ENCODE data around the gene ZNF219. TPM values are rescaled to one million over a fixed set of nuclear protein-coding genes. Genes with fewer than 3 reads are reported as not detected.

Gene ZNF219
- total and polyA plus RNA-seq, 10 of the 15 experiments (the other 5 are each of a cell fraction or from before 2014, with no cell fraction given) = 0.16 to 6.4 (median 1.9) TPM

DNA sequence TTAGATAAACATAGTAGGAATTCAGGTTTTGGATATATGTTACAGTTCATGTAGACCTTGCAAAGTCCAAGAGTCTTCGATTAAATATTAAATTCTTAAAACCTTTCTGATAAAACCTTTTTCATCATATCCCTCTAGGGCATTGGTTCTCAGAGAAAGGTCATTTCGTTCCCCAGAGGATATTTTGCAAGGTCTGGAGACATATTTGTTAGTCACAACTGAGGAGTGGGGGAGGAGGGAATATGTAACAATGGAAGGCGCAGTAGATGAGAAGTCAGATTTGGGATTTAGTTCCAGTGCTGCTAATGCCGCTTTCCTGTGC is 7.7 kb upstream of the ZNF219 start (continued):
- TF ChIP-seq NFYA (IDR thresholded peaks at IDR 0.05; ENCODE audit: borderline replicate concordance, low read depth, low read length) (no peak), CREM (IDR thresholded peaks at IDR 0.05; ENCODE audit: low read depth) (no peak), NR2F1 (conservative IDR thresholded peaks at IDR 0.05) (no peak)

GRCh38 chr14:21105095-21105494 is 6.6 kb upstream of the ZNF219 start:
- ChIA-PET CTCF (interaction anchor here (0.8 to 10.6 kb wide), 32 partner anchors 10 to 422 kb away, joined by 3 to 253 read pairs (median 6); partner anchors contain the start of genes ARHGEF40, RNASE13 and RNASE6), POLR2A (interaction anchor here (1.2 to 4.1 kb wide), 3 partner anchors 12 to 156 kb away, joined by 3 to 21 read pairs (median 5); partner anchors contain the start of gene ARHGEF40), SMC1A (ENCODE audit: uncharacterized antibody, unreplicated experiment) (interaction anchor here (0.6 to 8.3 kb wide), 17 partner anchors 10 to 451 kb away, joined by 3 to 99 read pairs (median 4); partner anchors contain the start of genes ARHGEF40 and SLC39A2), RAD21 (ENCODE audit: unreplicated experiment) (interaction anchor here (0.7 to 5.4 kb wide), 13 partner anchors 10 to 350 kb away, joined by 3 to 70 read pairs (median 4); partner anchors contain the start of gene ARHGEF40)
- Histone ChIP-seq H3K27ac (ENCODE audit: control insufficient read depth, insufficient read depth) (peak overlapping the region; percentile 92; the same call in 1 of the 2 replicates), H3K27me3 (replicated peaks in 1 of 2; ENCODE audit: control insufficient read depth in 2 of 2, insufficient read depth in 2 of 2, low read length in 1 of 2) (no peaks in the 10 kb centered on the region), H3K36me3 (ENCODE audit: control insufficient read depth in 2 of 2, insufficient read depth in 2 of 2, low read length in 1 of 2) (no peaks in the 10 kb centered on the region), H3K9ac (ENCODE audit: control insufficient read depth, insufficient read depth, low read length) (peak overlapping the region; percentile 93; the same call in 1 of the 2 replicates), H3K4me2 (ENCODE audit: control insufficient read depth, insufficient read depth) (peak overlapping the region; percentile 89), H3K9me3 (replicated peaks; ENCODE audit: control insufficient read depth, insufficient read depth, low read length) (no peaks in the 10 kb centered on the region), H2AFZ (ENCODE audit: control insufficient read depth, low read depth, low read length) (no peak overlapping the region), H3K4me1 (ENCODE audit: control insufficient read depth, insufficient read depth, low read length) (peaks cover 34% of the 10 kb centered on the region), H3K4me3 (peak overlapping the region; percentile 76; the same call in 1 of the 2 replicates), H3K79me2 (ENCODE audit: control insufficient read depth, insufficient read depth, low read length) (no peaks in the 10 kb centered on the region; the same call in 1 of the 2 replicates), H4K20me1 (ENCODE audit: control insufficient read depth, insufficient read depth) (no peaks in the 10 kb centered on the region)
- WGBS (ENCODE audit: insufficient coverage, insufficient replicate concordance, low lambda C conversion rate, missing lambda C conversion rate) = 85% methylated on average over 8 of the region's 8 CpGs
- FAIRE-seq (no peak), ATAC-seq (no peak), DNase-seq (ENCODE audit: low read depth, low spot score) (no peak)
- intact Hi-C loops (cut with micrococcal nuclease; ENCODE audit: unreplicated experiment) (no loop called here), in situ Hi-C loops (cut with MboI) (no loop called here)
- TF ChIP-seq TCF7 (IDR thresholded peaks at IDR 0.05; ENCODE audit: borderline replicate concordance) (no peak), IKZF1 (conservative IDR thresholded peaks at IDR 0.05) (no peak), PAX8 (IDR thresholded peaks at IDR 0.05) (no peak), RBBP5 (conservative IDR thresholded peaks at IDR 0.05) (no peak), ZSCAN29 (IDR thresholded peaks at IDR 0.05) (no peak), IRF4 (IDR thresholded peaks at IDR 0.05; ENCODE audit: low read depth, low read length) (no peak), ASH2L (IDR thresholded peaks at IDR 0.05; ENCODE audit: borderline replicate concordance, low read depth) (no peak), RFX5 (IDR thresholded peaks at IDR 0.05; ENCODE audit: low read depth, low read length) (no peak), MYB (IDR thresholded peaks at IDR 0.05; ENCODE audit: borderline replicate concordance, low read depth, low read length) (no peak), NFYB (IDR thresholded peaks at IDR 0.05; ENCODE audit: insufficient read depth, low read depth, low read length) (no peak)
- TF ChIP-seq, protein P1, sequence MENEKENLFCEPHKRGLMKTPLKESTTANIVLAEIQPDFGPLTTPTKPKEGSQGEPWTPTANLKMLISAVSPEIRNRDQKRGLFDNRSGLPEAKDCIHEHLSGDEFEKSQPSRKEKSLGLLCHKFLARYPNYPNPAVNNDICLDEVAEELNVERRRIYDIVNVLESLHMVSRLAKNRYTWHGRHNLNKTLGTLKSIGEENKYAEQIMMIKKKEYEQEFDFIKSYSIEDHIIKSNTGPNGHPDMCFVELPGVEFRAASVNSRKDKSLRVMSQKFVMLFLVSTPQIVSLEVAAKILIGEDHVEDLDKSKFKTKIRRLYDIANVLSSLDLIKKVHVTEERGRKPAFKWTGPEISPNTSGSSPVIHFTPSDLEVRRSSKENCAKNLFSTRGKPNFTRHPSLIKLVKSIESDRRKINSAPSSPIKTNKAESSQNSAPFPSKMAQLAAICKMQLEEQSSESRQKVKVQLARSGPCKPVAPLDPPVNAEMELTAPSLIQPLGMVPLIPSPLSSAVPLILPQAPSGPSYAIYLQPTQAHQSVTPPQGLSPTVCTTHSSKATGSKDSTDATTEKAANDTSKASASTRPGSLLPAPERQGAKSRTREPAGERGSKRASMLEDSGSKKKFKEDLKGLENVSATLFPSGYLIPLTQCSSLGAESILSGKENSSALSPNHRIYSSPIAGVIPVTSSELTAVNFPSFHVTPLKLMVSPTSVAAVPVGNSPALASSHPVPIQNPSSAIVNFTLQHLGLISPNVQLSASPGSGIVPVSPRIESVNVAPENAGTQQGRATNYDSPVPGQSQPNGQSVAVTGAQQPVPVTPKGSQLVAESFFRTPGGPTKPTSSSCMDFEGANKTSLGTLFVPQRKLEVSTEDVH (IDR thresholded peaks at IDR 0.05; ENCODE audit: low read depth, partially characterized antibody) = no peak
- BruUV-seq (replicated peaks) = no TSS peak
